HepG2 (cell line): ENCODE data around the gene MICB. TPM values are rescaled to one million over a fixed set of nuclear protein-coding genes. Genes with fewer than 3 reads are reported as not detected.

Source experiments
- ATAC-seq: fragments of 200-7000 bp; cut with Tn5 transposase; 3 replicates; pipeline ENCODE4 v1.9.1; 2020; ENCODE audit warnings: mild to moderate bottlenecking, moderate library complexity
- BruUV-seq: library from RNA; stranded (reverse); fragments of 400-500 nt; replicated peaks from 2 replicates; lab custom pipeline; 2021; lab: Mats Ljungman, UMichigan
- CTCF ChIA-PET: fragments of 300-600 bp; formaldehyde crosslinking; extraction: SDS; loops from one replicate; lab custom pipeline; 2021; ENCODE audit warnings: low total read pairs, inconsistent platforms, low intra/inter-chr PET ratio; lab: Yijun Ruan, JAX
- POLR2A ChIA-PET: fragments of 350-600 bp; sonication (Branson Sonifier 250); formaldehyde crosslinking; loops from one replicate; lab custom pipeline; 2020; ENCODE audit warnings: antibody characterized with exemption, inconsistent platforms; lab: Yijun Ruan, JAX
- DNase-seq: peaks from one replicate; pipeline ENCODE4 v3.0.0-alpha.2; 2015; ENCODE audit warnings: low spot score
- FAIRE-seq: peaks from 3 replicates; lab custom pipeline; 2011; peaks lifted over from hg19 to GRCh38; lab: Jason Lieb, UNC
- H2AFZ ChIP-seq: one replicate; pipeline ENCODE4 v1.6.1; 2011; ENCODE audit warnings: low read length, inconsistent platforms
- H3K27ac ChIP-seq: fragments of 300-600 bp; 3 replicates; pipeline ENCODE4 v1.8.0; 2011; ENCODE audit warnings: mixed run types, mild to moderate bottlenecking, mixed read lengths, low read length, inconsistent platforms; ENCODE audit not compliant: insufficient read depth; ENCODE audit errors: extremely low read length
- H3K27me3 ChIP-seq, 2 experiments: fragments of 200-600 bp in 1 of 2; 2 replicates in 1 of 2; 3 replicates in 1 of 2; pipeline versions ENCODE4 v1.6.0 to v1.8.0; 2011; ENCODE audit warnings: low read length in 2 of 2, mild to moderate bottlenecking in 2 of 2, moderate library complexity in 2 of 2, inconsistent platforms in 1 of 2; ENCODE audit not compliant: insufficient read depth in 2 of 2, control insufficient read depth in 1 of 2
- H3K36me3 ChIP-seq, 2 experiments: fragments of 200-600 bp in 1 of 2; replicated peaks in 1 of 2; 2 replicates in 1 of 2; 3 replicates in 1 of 2; pipeline versions ENCODE4 v1.5.1 to v1.8.0; 2011; ENCODE audit warnings: low read length in 2 of 2, inconsistent platforms in 1 of 2; ENCODE audit not compliant: insufficient read depth in 2 of 2, control insufficient read depth in 1 of 2
- H3K4me1 ChIP-seq: 2 replicates; pipeline ENCODE4 v1.5.1; 2012; ENCODE audit warnings: low read length, inconsistent platforms; ENCODE audit not compliant: insufficient read depth
- H3K4me2 ChIP-seq: 2 replicates; pipeline ENCODE4 v1.6.0; 2011; ENCODE audit warnings: low read depth, low read length, inconsistent platforms
- H3K4me3 ChIP-seq, 3 experiments: fragments of 200-600 bp in 1 of 3; sonication (generic), shearing (Covaris generic) in 1 of 3; replicated peaks in 1 of 3; 2 replicates each; pipeline ENCODE4 v1.5.1; 2011 to 2016; ENCODE audit warnings: low read length in 3 of 3, inconsistent platforms in 2 of 3, low read depth in 2 of 3, mild to moderate bottlenecking in 2 of 3, control low read depth in 1 of 3, mixed read lengths in 1 of 3; ENCODE audit not compliant: insufficient read depth in 1 of 3
- H3K79me2 ChIP-seq: one replicate; pipeline ENCODE4 v1.6.1; 2011; ENCODE audit warnings: low read length, inconsistent platforms; ENCODE audit not compliant: insufficient read depth
- H3K9ac ChIP-seq: 2 replicates; pipeline ENCODE4 v1.6.0; 2011; ENCODE audit warnings: mild to moderate bottlenecking, low read depth, low read length, inconsistent platforms; ENCODE audit not compliant: insufficient read depth
- H3K9me3 ChIP-seq: 2 replicates; pipeline ENCODE4 v1.5.1; 2012; ENCODE audit warnings: mild to moderate bottlenecking, low read length
- H4K20me1 ChIP-seq: 2 replicates; pipeline ENCODE4 v1.6.0; 2011; ENCODE audit warnings: inconsistent platforms, mild to moderate bottlenecking, low read length, moderate library complexity; ENCODE audit not compliant: insufficient read depth
- KLF11 ChIP-seq: IDR thresholded peaks from 2 replicates; pipeline ENCODE4 v1.6.1; 2016; ENCODE audit warnings: missing compliant biosample characterization
- MEIS1 ChIP-seq: sonication (generic); formaldehyde crosslinking; IDR thresholded peaks from 2 replicates; pipeline ENCODE4 v1.9.0; 2021; ENCODE audit warnings: mild to moderate bottlenecking, missing genetic modification reagents, moderate library complexity, borderline replicate concordance
- POGK ChIP-seq: sonication (generic); formaldehyde crosslinking; conservative IDR thresholded peaks from 2 replicates; pipeline ENCODE4 v1.8.0; 2022; ENCODE audit warnings: mild to moderate bottlenecking, moderate library complexity, missing genetic modification reagents
- RFX5 ChIP-seq: IDR thresholded peaks from 2 replicates; pipeline ENCODE4 v1.6.1; 2011; ENCODE audit warnings: low read depth, low read length, improper control_type of control experiment
- ZKSCAN8 ChIP-seq: IDR thresholded peaks from 2 replicates; pipeline ENCODE4 v1.6.1; 2016; ENCODE audit warnings: borderline replicate concordance, missing genetic modification reagents, missing compliant biosample characterization
- ZNF207 ChIP-seq: fragments of 450-650 bp; IDR thresholded peaks from 2 replicates; pipeline ENCODE4 v1.6.1; 2016; ENCODE audit warnings: antibody characterized with exemption, borderline replicate concordance
- ZNF331 ChIP-seq: sonication (generic); formaldehyde crosslinking; IDR thresholded peaks from 2 replicates; pipeline ENCODE4 v1.4.0; 2020; ENCODE audit warnings: missing genetic modification reagents
- ZSCAN22 ChIP-seq: sonication (generic); formaldehyde crosslinking; IDR thresholded peaks from 2 replicates; pipeline ENCODE4 v1.4.0; 2020; ENCODE audit warnings: mild to moderate bottlenecking, missing genetic modification reagents
- WGBS: methylation state at CpG from one replicate; pipeline ENCODE4 v1.1.6; 2017; ENCODE audit warnings: low lambda C conversion rate; 5-methylcytosine and 5-hydroxymethylcytosine counted together
- in situ Hi-C: cut with HindIII; loops from 2 replicates; pipeline ENCODE4 v1.10.0; 2017; ENCODE audit warnings: low pct_unique_long_range_greater_than_20kb; ENCODE audit not compliant: extremely low pct_ligation_motif_present
- intact Hi-C: fragments of 100-400 bp; cut with micrococcal nuclease; formaldehyde crosslinking; loops from one replicate; pipeline ENCODE4 v1.10.0; 2022; ENCODE audit not compliant: unreplicated experiment
- polyA plus RNA-seq, 8 experiments: library from polyadenylated mRNA; depleted of rRNA in 3 of 8; stranded (reverse) in 7 of 8; unstranded in 1 of 8; fragments of >200 nt; fragmentation: Illumina TruSeq in 4 of 8; extraction: Trizol in 4 of 8; gene quantifications; 2 replicates each; pipeline versions ENCODE4 v1.2.1 to v1.2.3, GENCODE V29; 2011 to 2016; ENCODE audit warnings: low read depth in 4 of 8, missing spikeins in 1 of 8, mixed read lengths in 1 of 8; ENCODE audit not compliant: insufficient read depth in 1 of 8
- total RNA-seq, 5 experiments: library from RNA; depleted of rRNA; stranded (reverse); fragments of >200 nt; fragmentation: Illumina TruSeq; extraction: Trizol; gene quantifications; 2 replicates each; pipeline ENCODE4 v1.2.3, GENCODE V29; 2016; ENCODE audit warnings: low read depth in 1 of 5

The MICB gene
- total and polyA plus RNA-seq, 2 of the 13 experiments (the other 11 are each of a cell fraction or from before 2014, with no cell fraction given) = 12.5 to 12.8 TPM

- no peak for TF ChIP-seq POGK (CRISPR knock-in tag)
- no peak for TF ChIP-seq ZKSCAN8
- no peak for TF ChIP-seq RFX5
- no peak for TF ChIP-seq ZNF207
- TF ChIP-seq MEIS1 (CRISPR knock-in tag) = 0 out of 2 replicates have a peak, but pooled peaks have one; percentile 31
- TF ChIP-seq, all 625 proteins: peak for 135
Observed at GRCh38 chr6:31493875-31494694, 3.9 kb upstream of the MICB start (continued).

- Histone ChIP-seq H4K20me1 (no peaks in the 10 kb centered on the region), H3K27ac (no peak overlapping the region), H3K4me1 (peaks cover 50% of the 10 kb centered on the region), H3K9ac (no peak overlapping the region), H3K27me3 (peaks cover 0 to 20% of the 10 kb centered on the region in 2 experiments; a peak in 2 of 5 replicates), H2AFZ (no peak overlapping the region), H3K9me3 (no peaks in the 10 kb centered on the region), H3K4me3 (peak overlapping the region in 2 of 3 experiments; percentile 57 to 80; a peak in 1 of 6 replicates), H3K79me2 (no peaks in the 10 kb centered on the region), H3K36me3 (no peaks in the 10 kb centered on the region), H3K4me2 (peak overlapping the region; percentile 86)
- POLR2A ChIA-PET = interaction anchor here (1.3 to 4.4 kb wide), 2 partner anchors 33 to 46 kb away, joined by 3 to 20 read pairs; partner anchors contain the start of gene DDX39B
- FAIRE-seq = peak; percentile 54
- ATAC-seq = no peak
- intact Hi-C loops = loop anchor here (2.0 kb wide), 1 partner anchor 51 kb away; the partner anchor contains the start of genes ATP6V1G2 and NFKBIL1
- CTCF ChIA-PET = no interaction called here
- TF ChIP-seq ZNF331 = no peak
- peak; percentile 71; the same call in 1 of the 2 replicates for TF ChIP-seq ZSCAN22 (CRISPR knock-in tag)
- no peak for TF ChIP-seq KLF11 (CRISPR knock-in tag)
- in situ Hi-C loops = no loop called here
- BruUV-seq = no TSS peak
- no peak for DNase-seq
- 52% methylated on average over 2 of the region's 2 CpGs for whole genome bisulfite sequencing
Observed at GRCh38 chr6:31495580-31495979, 2.4 kb upstream of the MICB start.
